CD4-positive, alpha-beta T cell treated with Interleukin-17A for 4 hours (primary cell): ENCODE results near the gene CCDC124.
"Not testable (repeated sequence)": the region's sequence is repeated elsewhere in the genome, so short reads cannot be mapped to it uniquely, and the experiment has no call there.

Experiments used
- DNase-seq: peaks from one replicate; pipeline ENCODE4 v3.0.0-alpha.2; 2020; ENCODE audit warnings: mixed read lengths

Gene CCDC124, protein sequence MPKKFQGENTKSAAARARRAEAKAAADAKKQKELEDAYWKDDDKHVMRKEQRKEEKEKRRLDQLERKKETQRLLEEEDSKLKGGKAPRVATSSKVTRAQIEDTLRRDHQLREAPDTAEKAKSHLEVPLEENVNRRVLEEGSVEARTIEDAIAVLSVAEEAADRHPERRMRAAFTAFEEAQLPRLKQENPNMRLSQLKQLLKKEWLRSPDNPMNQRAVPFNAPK

DNA sequence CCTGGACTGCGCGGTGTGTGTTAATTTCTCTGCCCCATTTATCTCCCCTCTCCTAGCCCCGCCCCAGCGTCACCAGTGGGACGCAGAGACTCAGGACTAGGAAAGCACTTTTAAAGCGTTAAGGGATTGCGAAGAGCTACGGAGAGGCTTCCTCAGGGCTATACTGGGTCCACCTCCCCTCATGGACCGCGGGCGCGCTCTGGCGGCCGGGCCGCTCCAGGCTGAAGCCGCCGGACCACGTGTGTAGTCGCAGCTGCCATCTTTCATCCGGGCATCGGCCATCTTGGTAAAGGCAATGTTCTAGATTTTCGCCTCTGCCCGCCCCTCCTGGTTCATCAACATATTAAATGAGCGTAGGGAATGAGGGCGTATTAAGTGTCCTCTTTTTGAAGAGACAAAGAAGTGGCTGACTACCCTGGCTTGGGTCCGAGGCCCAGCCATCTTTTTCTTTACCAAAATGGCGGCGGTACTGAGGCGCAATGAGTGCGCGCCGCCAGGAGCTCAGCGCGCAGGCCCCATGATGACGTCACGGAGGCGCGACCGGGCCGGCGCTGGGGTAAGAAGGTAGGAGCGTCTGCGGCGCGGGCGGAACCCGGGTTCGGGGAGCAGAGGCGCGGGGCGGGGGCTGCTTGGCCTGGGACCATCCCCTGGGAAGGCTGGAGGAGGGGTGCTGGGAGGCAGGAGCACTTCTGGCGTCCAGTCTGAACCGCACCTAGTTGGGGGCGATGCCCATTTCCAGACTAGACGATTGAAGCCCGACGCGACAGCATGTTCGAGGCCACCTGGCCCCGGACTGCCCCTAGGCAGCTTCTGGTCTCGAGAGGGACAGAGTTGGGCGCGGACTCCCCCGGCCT is at the start of gene CCDC124:
CCDC124 (plus strand) TSS at position 531 of the 854 bp plus-strand sequence. CDS start 3,406 bp downstream, outside the sequence.
- DNase-seq: peak; percentile 93

GRCh38 chr19:17883627-17884410 is 49.0 kb upstream of the CCDC124 start:
- DNase-seq: no peak

DNA sequence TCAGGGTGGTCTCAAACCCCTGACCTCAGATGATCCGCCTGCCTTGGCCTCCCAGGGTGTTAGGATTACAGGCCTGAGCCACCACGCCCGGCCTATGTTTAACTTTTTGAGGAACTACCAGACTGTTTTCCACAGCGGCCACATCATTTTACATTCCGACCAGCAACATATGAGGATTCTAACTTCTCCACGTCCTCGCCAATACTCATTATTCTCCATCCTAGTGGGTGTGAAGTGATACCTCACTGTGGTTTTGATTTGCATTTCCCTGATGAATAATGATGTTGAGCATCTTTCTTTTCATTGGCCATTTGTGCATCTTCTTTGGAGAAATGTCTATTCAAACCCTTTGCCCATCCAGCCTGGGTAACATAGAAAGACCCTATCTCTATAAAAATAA is 46.3 kb upstream of the CCDC124 start:
- no peak for DNase-seq

GRCh38 chr19:17887221-17887620 is 45.6 kb upstream of the CCDC124 start:
- DNase-seq: not testable (repeated sequence)

- DNase-seq: no peak
These were observed 44.6 kb upstream of the CCDC124 start for GRCh38 chr19:17888260-17888659.

DNA sequence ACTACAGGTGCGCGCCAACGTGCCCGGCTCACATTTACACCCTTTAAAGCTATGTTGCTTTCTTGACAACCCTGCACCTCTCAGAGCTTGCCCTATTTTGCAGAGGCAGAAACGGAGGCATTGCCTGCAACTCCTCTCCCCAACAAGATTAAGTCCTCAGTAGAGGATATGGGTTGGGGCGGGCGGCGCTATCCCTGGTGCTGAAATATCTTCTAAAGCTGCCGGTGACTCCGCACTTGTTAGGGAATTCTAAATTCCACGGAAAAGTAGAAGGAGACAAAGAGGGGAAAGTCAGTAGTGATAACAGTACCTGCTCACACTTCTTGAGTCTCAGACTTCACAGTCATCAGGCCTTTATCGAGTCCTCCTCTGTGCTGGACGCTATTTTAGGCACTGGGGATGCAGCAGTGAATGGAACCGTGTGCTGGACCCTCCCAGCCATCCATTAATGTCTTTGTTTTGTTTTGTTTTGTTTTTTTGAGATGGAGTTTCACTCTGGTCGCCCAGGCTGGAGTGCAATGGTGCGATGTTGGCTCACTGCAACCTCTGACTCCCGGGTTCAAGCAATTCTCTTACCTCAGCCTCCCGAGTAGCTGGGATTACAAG is 43.1 kb upstream of the CCDC124 start:
- no peak for DNase-seq

GRCh38 chr19:17893766-17894165 is 39.0 kb upstream of the CCDC124 start:
- no peak for DNase-seq

- DNase-seq: no peak
These were observed 30.1 kb upstream of the CCDC124 start for GRCh38 chr19:17902701-17903100.

DNA sequence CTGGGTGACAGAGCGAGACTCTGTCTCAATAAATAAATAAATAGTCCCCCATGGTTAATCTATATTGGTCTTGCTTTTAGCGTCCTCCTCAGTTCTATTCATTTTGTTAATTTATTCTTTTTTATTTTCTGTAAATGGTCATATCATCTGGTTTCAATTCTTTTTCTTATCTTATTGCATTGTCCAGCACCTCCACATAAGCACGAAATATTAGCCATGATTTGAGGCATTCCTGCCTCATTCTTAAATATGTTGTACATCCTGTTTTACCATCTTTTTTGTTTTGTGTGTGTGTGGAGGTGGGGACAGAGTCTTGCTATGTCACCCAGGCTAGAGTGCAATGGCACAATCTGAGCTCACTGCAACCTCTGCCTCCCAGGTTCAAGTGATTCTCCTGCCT is 24.6 kb upstream of the CCDC124 start:
- no peak for DNase-seq

DNA sequence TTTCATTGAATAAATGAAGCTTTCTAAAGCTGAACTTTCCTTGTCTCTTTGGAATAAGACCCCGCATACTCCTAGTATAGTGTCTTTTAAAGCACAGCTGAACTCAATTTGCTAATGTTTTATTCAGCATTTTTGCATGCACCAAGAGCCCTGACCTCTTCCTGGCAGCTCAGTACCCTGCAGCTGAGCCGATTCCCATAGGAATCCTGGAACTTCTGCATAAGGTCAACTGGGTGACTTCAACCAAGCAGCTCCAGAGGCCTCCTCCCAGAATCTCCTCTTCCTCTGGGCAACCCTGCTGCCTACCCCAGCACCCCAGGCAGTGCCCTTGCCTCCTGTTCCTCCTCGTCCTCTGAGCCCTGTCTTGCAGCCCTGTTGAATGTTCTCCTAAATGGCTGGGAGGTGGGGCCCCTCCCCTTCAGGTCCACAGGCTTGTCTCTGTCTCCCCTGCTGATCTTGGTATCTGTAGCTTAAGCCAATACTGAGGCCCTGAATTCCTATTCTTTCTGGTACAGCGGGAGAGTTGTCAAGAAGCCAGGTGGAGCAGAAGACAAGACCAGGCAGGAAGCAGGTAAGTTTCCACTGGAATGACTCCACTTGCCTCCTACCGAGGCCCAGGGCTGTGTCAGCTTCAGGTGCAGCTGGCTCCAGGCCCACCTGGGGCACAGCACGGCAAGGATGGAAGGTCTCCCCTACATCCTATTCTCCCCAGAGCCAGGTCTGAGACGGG is 23.6 kb upstream of the CCDC124 start:
- DNase-seq: no peak

DNA sequence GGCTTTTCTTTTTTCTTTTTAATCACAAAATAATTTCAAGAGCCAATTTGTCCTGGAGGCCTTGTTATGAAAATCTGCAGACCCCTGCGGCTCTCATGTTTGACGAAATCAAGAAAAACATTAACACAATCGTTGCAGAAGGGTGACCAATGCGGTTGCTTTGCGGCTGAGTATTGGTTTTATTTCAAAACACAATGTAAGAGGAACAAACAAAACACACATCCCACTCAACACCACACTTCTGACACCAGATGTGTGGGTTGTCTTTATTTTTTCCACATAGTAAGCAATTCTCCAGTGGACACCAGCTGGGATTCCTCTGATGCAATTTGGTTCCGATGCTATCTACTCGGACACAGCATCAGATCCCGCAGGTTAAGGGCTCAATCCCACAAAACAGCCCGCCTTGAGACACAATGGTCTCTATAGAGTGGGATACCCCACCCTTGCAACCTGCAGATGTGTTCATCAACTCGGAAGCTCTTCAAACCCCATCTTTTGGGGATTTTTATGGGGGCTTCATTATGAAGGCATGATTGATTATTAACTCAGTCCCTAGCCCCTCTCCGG is 21.9 kb upstream of the CCDC124 start:
- no peak for DNase-seq

- no peak for DNase-seq
These were observed 16.7 kb upstream of the CCDC124 start for GRCh38 chr19:17915940-17916593.

GRCh38 chr19:17918151-17918550 is 14.7 kb upstream of the CCDC124 start:
- DNase-seq: not testable (repeated sequence)

- DNase-seq: not testable (repeated sequence)
These were observed 13.7 kb upstream of the CCDC124 start for GRCh38 chr19:17919122-17919521.

- no peak for DNase-seq
These were observed 12.3 kb upstream of the CCDC124 start for GRCh38 chr19:17920527-17920926.

DNA sequence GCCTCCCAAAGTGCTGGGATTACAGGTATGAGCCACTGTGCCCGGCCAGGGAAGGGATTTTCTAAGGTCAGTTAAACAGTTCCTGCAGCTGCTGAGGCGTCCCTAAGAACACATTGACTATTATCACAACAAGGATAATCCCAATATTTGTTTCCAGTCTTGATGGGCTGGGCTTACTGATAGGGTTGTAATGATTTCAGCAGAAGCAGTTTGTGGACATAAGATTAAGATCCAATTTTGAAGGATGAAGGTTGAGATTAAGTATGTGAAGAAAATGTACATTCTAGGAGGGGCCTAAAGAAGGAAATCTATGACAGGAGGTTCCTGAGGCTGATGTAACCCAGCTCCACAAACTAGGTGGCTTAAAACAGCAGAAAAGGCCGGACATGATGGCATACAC is 10.7 kb upstream of the CCDC124 start:
- DNase-seq: no peak

DNA sequence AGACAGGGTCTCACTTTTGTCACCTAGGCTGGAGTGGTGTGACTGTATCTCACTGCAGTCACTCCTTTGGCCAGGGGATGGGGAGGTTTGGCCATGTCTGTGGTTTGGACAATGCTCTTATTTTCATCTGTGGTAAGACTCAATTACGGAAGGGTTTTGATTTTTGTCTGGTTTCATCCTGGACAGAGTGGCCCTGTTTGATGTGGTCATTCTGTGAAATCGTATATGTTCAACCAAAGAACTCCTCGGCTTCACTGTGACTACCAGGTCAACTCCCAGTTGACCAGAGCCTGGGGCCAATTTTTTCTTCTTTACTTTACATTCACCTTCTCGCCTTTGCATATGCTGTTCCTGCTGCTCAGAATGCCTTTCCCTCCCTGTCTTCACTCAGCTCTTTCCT is 6.8 kb upstream of the CCDC124 start:
- DNase-seq: no peak

- DNase-seq: no peak
These were observed 3.8 kb upstream of the CCDC124 start for GRCh38 chr19:17929056-17929455.

GRCh38 chr19:17931532-17932191 is 1.2 kb upstream of the CCDC124 start:
- no peak for DNase-seq

- DNase-seq: no peak
These were observed 757 bp downstream of the CCDC124 start for GRCh38 chr19:17933414-17934129.
